Heart left ventricle (tissue), 13 donors: ENCODE results near the gene IL17F.

Experiments
- POLR2A ChIP-seq, 2 donors: fragments of 450-650 bp; IDR thresholded peaks; one replicate each; pipeline ENCODE4 v1.6.1; 2017; ENCODE audit warnings: antibody characterized with exemption in 2 of 2, mild to moderate bottlenecking in 2 of 2, moderate library complexity in 2 of 2
- TF ChIP-seq, protein P1 (sequence below), 12 donors: fragments of 200-600 bp; sonication (generic) in 4 of 12; IDR thresholded peaks; one replicate each; pipeline versions ENCODE4 v1.5.0 to v1.8.0; 2018 to 2022; ENCODE audit warnings: antibody characterized with exemption in 12 of 12, mild to moderate bottlenecking in 5 of 12
- donor health status: ischemic (EF 13 %, LVEDD 7.1; RV severe dilation, severe dysfunction).
- donor health status: DM: no; HTN: yes; CAD: no.
- donor health status: DM: no; HTN: no; CAD: no.
- donor health status: ischemic (EF 25% LVEDD 6.9; RV normal size, moderate dysfunction).
- donor health status: ischemic (EF 25% LVEDD 5.7; RV mildly dilated, moderate dysfunction).
- donor health status: ischemic (EF 35%, LVEDD 5.7; RV mildly dilated, moderate dysfunction).
- donor health status: nonischemic (EF 11% LVEDD 7.7; RV severe dilation, severe dysfunction).
- donor health status: DM: yes; HTN: yes; CAD: no.
- donor health status: PGD.
- donor health status: ischemic (EF 29% LVEDD 5.4; RV normal size, mild dysfunction).
- donor health status: nonischemic (EF 23%, LVEDD 6.1; RV moderate dilation, normal function).

DNA sequence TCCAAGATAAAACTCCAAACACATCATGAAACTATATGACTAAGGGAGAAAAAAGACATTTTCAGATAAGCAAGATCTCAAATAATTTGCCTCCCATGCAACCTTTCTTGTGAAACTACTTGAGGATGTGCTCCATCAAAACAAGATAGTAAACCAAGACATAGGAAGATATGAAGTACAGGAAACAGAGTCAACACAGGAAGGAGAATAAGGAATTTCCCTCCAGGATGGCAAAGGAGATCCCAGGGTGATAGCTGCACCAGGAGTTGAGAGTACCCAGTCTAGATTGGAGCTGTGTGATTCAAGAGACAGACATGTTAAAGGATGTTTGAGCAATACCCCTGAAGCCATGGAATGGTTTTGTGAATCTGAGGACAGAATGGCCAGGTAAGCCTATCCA is 42.8 kb downstream of the IL17F start:
- TF ChIP-seq POLR2A (IDR thresholded peaks at IDR 0.05): no peak
- TF ChIP-seq, protein P1, sequence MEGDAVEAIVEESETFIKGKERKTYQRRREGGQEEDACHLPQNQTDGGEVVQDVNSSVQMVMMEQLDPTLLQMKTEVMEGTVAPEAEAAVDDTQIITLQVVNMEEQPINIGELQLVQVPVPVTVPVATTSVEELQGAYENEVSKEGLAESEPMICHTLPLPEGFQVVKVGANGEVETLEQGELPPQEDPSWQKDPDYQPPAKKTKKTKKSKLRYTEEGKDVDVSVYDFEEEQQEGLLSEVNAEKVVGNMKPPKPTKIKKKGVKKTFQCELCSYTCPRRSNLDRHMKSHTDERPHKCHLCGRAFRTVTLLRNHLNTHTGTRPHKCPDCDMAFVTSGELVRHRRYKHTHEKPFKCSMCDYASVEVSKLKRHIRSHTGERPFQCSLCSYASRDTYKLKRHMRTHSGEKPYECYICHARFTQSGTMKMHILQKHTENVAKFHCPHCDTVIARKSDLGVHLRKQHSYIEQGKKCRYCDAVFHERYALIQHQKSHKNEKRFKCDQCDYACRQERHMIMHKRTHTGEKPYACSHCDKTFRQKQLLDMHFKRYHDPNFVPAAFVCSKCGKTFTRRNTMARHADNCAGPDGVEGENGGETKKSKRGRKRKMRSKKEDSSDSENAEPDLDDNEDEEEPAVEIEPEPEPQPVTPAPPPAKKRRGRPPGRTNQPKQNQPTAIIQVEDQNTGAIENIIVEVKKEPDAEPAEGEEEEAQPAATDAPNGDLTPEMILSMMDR (IDR thresholded peaks at IDR 0.05): no peak
